Gastrocnemius medialis (tissue), 4 donors: ENCODE results near the gene TET2. TPM values are rescaled to one million over a fixed set of nuclear protein-coding genes. Genes with fewer than 3 reads are reported as not detected.

ENCODE experiments used
- ATAC-seq, 2 donors: fragments of 150-250 bp; one replicate each; pipeline ENCODE4 v1.9.1; 2016
- DNase-seq, 2 donors: peaks; one replicate each; pipeline ENCODE4 v3.0.0-alpha.2; 2019
- H3K27ac ChIP-seq, 4 donors: fragments of 200-600 bp; sonication (generic); 1 replicate in 1 of 4; 2 replicates in 3 of 4; pipeline ENCODE4 v1.5.1; 2016 to 2018; ENCODE audit warnings: mild to moderate bottlenecking in 2 of 4, moderate library complexity in 1 of 4
- H3K27me3 ChIP-seq, 3 donors: fragments of 200-600 bp; sonication (generic) in 2 of 3; 1 replicate in 1 of 3; 2 replicates in 2 of 3; pipeline versions ENCODE4 v1.5.1 to v1.6.0; 2016 to 2019; ENCODE audit warnings: mild to moderate bottlenecking in 1 of 3, moderate library complexity in 1 of 3
- H3K36me3 ChIP-seq, 2 donors: fragments of 200-600 bp; sonication (generic) in 1 of 2; one replicate each; pipeline ENCODE4 v1.5.1; 2017 to 2018
- H3K4me1 ChIP-seq, 2 donors: fragments of 200-600 bp; sonication (generic) in 1 of 2; one replicate each; pipeline ENCODE4 v1.5.1; 2016 to 2017; ENCODE audit warnings: mild to moderate bottlenecking in 2 of 2
- H3K4me3 ChIP-seq, 4 donors: fragments of 200-600 bp; sonication (generic) in 3 of 4; 1 replicate in 1 of 4; 2 replicates in 3 of 4; pipeline ENCODE4 v1.5.1; 2016 to 2019; ENCODE audit warnings: mild to moderate bottlenecking in 2 of 4
- H3K9me3 ChIP-seq, 3 donors: fragments of 200-600 bp; sonication (generic) in 2 of 3; 1 replicate in 1 of 3; 2 replicates in 2 of 3; pipeline ENCODE4 v1.5.1; 2016 to 2019
- CTCF ChIP-seq, 5 experiments: fragments of 450-650 bp in 3 of 5; fragments of 200-600 bp in 2 of 5; sonication (generic) in 2 of 5; IDR thresholded peaks in 4 of 5; conservative IDR thresholded peaks in 1 of 5; 1 replicate in 4 of 5; 2 replicates in 1 of 5; pipeline ENCODE4 v1.5.1; 2016 to 2019; ENCODE audit warnings: antibody characterized with exemption in 5 of 5, mild to moderate bottlenecking in 3 of 5, moderate library complexity in 3 of 5
- POLR2A ChIP-seq, 2 donors: fragments of 450-650 bp; IDR thresholded peaks; one replicate each; pipeline ENCODE4 v1.6.1; 2017; ENCODE audit warnings: antibody characterized with exemption in 2 of 2, mild to moderate bottlenecking in 2 of 2, moderate library complexity in 2 of 2
- in situ Hi-C, 4 donors: fragments of 200-750 bp; cut with MboI; loops; one replicate each; pipeline versions ENCODE4 v1.15.0 to v1.8.0; 2017; ENCODE audit warnings: low sequenced_read_pairs in 4 of 4
- intact Hi-C: fragments of 100-400 bp; cut with DNase I; formaldehyde crosslinking; loops from one replicate; pipeline ENCODE4 v1.15.1; 2023; ENCODE audit warnings: low total_unique reads
- total RNA-seq, 4 donors: library from RNA; depleted of rRNA; stranded (reverse); fragments of >200 nt; gene quantifications; one replicate each; pipeline versions ENCODE4 v1.1.0 to v1.2.3, GENCODE V29; 2016

TET2 gene
- total RNA-seq, 4 donors from 2014 or later: 12.9 to 18.0 (median 16.4) TPM

- ATAC-seq: no peak
- H3K4me3 ChIP-seq: no peak overlapping the region
Measured at GRCh38 chr4:105135785-105136184, 10.9 kb upstream of the TET2 start.

DNA sequence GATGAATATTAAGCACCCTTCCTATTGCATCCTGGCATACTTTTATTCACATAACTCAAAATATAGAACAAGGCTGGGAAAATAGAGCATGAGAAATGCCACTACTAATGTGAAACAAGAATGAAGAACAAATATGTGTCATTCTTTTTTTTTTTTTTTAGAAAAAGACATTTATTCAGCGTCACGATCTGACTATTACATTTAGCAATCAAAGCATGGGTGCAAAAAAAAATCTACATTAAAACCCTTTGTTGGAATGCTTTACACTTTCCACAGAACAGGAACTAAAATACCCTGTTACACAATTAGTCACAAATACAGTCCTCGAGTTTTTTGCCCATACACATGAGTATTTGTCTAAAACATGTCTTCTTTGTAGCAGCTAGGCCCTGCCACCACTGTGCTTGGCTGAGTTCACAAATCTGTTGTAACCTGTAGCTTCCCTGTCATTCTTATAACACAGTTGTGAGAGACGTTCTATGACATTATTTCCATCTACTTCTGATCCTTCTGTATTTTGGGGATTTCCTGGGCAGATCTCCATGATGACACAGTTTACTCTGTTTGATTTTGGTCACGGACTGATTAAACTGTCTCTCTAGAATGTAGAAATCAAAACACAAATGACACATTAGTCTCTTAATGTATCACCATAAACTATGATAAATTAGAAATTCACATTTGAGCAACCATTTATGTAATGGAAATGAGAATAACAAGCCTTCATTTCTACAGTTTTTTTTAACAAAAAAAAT, 9.4 kb upstream of the TET2 start:
- TF ChIP-seq POLR2A (IDR thresholded peaks at IDR 0.05) (no peak), CTCF (IDR thresholded peaks at IDR 0.05 in 4 of 5, conservative IDR thresholded peaks at IDR 0.05 in 1 of 5) (no peak)
- in situ Hi-C loops: loop anchor here in 2 of 4 donors (10.0 to 25.0 kb wide), 2 partner anchors 328 to 575 kb away; partner anchors contain the start of genes GSTCD (in 2 of the 2) and INTS12 (in 2 of the 2)
- no peaks in the 10 kb centered on the region for H3K27me3 ChIP-seq
- no peak overlapping the region for H3K4me3 ChIP-seq
- DNase-seq (no peak), ATAC-seq (no peak)
- H3K36me3 ChIP-seq: no peaks in the 10 kb centered on the region
- H3K9me3 ChIP-seq: no peaks in the 10 kb centered on the region
- no peak overlapping the region for H3K27ac ChIP-seq
- H3K4me1 ChIP-seq: no peaks in the 10 kb centered on the region
- intact Hi-C loops: no loop called here

More at GRCh38 chr4:105135785-105136184, 10.9 kb upstream of the TET2 start:
- intact Hi-C loops: no loop called here
- Histone ChIP-seq H3K27me3 (no peaks in the 10 kb centered on the region), H3K27ac (no peak overlapping the region), H3K4me1 (no peaks in the 10 kb centered on the region), H3K36me3 (no peaks in the 10 kb centered on the region), H3K9me3 (no peaks in the 10 kb centered on the region)
- no peak for DNase-seq
- TF ChIP-seq POLR2A (IDR thresholded peaks at IDR 0.05) (no peak), CTCF (IDR thresholded peaks at IDR 0.05 in 4 of 5, conservative IDR thresholded peaks at IDR 0.05 in 1 of 5) (no peak)
- in situ Hi-C loops: loop anchor here in 2 of 4 donors (10.0 to 25.0 kb wide), 2 partner anchors 329 to 577 kb away; partner anchors contain the start of genes GSTCD (in 2 of the 2) and INTS12 (in 2 of the 2)

- Histone ChIP-seq H3K4me1 (no peaks in the 10 kb centered on the region), H3K9me3 (no peaks in the 10 kb centered on the region), H3K27ac (no peak overlapping the region), H3K4me3 (no peak overlapping the region), H3K36me3 (no peaks in the 10 kb centered on the region), H3K27me3 (no peaks in the 10 kb centered on the region)
- TF ChIP-seq CTCF (IDR thresholded peaks at IDR 0.05 in 4 of 5, conservative IDR thresholded peaks at IDR 0.05 in 1 of 5): no peak
- no peak for TF ChIP-seq POLR2A (IDR thresholded peaks at IDR 0.05)
- ATAC-seq (no peak), DNase-seq (no peak)
- intact Hi-C loops (loop anchor here (5.0 kb wide), 1 partner anchor 88 kb away; no protein-coding TSS in a partner anchor), in situ Hi-C loops (loop anchor here in 3 of 4 donors (5.0 to 25.0 kb wide), 3 partner anchors 325 to 573 kb away; partner anchors contain the start of genes GSTCD (in 2 of the 3), INTS12 (in 2 of the 3) and PPA2 (in 2 of the 3))
Measured at GRCh38 chr4:105139646-105140045, 7.0 kb upstream of the TET2 start.

DNA sequence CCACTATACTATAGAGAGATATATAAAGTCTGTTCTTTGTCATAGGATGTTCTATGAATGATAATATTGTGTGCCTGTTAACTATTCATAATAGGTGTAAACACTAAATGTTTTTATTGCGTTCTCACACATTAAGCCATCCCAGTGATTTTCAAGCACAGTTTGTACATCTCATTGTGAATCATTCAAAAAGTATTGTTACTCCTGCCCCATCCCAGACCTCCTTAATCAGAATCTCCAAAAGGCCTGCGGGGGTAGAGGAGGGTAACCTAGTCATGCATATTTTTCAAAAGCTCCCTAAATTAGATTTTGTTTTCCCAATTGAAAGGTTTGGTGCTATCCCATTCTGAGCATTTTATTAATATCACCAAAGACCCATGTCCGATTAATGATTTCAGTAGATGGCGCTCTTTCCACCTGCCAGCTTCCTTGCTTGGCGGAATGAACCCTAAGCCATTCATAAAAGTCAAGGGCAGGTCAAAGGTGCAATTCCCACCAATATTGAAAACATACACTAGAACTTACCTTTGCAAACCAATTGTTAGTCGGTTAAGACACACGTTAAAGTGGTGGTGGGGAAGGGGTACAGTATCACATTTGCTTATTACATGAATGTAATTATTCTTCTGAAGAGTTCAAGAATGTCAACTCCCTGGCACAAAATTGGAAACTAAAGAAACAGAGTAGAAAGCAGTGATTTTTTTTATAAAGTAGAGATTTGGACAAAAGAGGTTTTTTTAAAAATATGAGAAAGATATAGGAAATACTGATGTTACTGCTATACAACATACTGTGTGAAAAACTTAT, 5.8 kb upstream of the TET2 start:
- no peak for DNase-seq
- TF ChIP-seq CTCF (IDR thresholded peaks at IDR 0.05 in 4 of 5, conservative IDR thresholded peaks at IDR 0.05 in 1 of 5) (peak; percentile 31 to 69 (median 44)), POLR2A (IDR thresholded peaks at IDR 0.05) (no peak)
- Histone ChIP-seq H3K4me1 (no peaks in the 10 kb centered on the region), H3K9me3 (no peaks in the 10 kb centered on the region), H3K27me3 (no peaks in the 10 kb centered on the region), H3K4me3 (no peak overlapping the region), H3K27ac (no peak overlapping the region), H3K36me3 (no peaks in the 10 kb centered on the region)
- intact Hi-C loops: loop anchor here (1.0 to 5.0 kb wide), 2 partner anchors 86 to 330 kb away; no protein-coding TSS in a partner anchor
- in situ Hi-C loops: loop anchor here in 3 of 4 donors (5.0 to 25.0 kb wide), 2 partner anchors 331 to 571 kb away; partner anchors contain the start of genes GSTCD (in 2 of the 3), INTS12 (in 2 of the 3) and PPA2 (in 2 of the 3)
- ATAC-seq: peak; percentile 38 to 43
